Osteoblast (primary cell): ENCODE measurements around the gene ZXDC. TPM values are rescaled to one million over a fixed set of nuclear protein-coding genes. Genes with fewer than 3 reads are reported as not detected.

Experiments
- DNase-seq: peaks from one replicate; pipeline ENCODE4 v3.0.0; 2011; ENCODE audit warnings: low spot score, mixed read lengths; ENCODE audit not compliant: insufficient read length; ENCODE audit errors: missing footprints
- H2AFZ ChIP-seq: 2 replicates; pipeline ENCODE4 v1.6.0; 2011; ENCODE audit warnings: mild to moderate bottlenecking, low read length
- H3K27ac ChIP-seq: 2 replicates; pipeline ENCODE4 v1.5.1; 2011; ENCODE audit warnings: mild to moderate bottlenecking, low read depth, low read length, moderate library complexity
- H3K27me3 ChIP-seq: 2 replicates; pipeline ENCODE4 v1.6.0; 2012; ENCODE audit warnings: mild to moderate bottlenecking, control low read depth, inconsistent platforms, low read length, moderate library complexity; ENCODE audit not compliant: insufficient read depth
- H3K36me3 ChIP-seq: 2 replicates; pipeline ENCODE4 v1.5.1; 2011; ENCODE audit warnings: mild to moderate bottlenecking, low read length, control low read depth, moderate library complexity; ENCODE audit not compliant: insufficient read depth
- H3K4me1 ChIP-seq: 2 replicates; pipeline ENCODE4 v1.5.1; 2011; ENCODE audit warnings: mild to moderate bottlenecking, low read length, control low read depth, moderate library complexity; ENCODE audit not compliant: insufficient read depth
- H3K4me2 ChIP-seq: 2 replicates; pipeline ENCODE4 v1.6.0; 2011; ENCODE audit warnings: mild to moderate bottlenecking, low read length; ENCODE audit not compliant: insufficient read depth
- H3K4me3 ChIP-seq: fragments of 200-600 bp; sonication (generic); 3 replicates; pipeline ENCODE4 v1.5.1; 2012; ENCODE audit warnings: mild to moderate bottlenecking, low read length, inconsistent platforms; ENCODE audit not compliant: insufficient read depth
- H3K79me2 ChIP-seq: 2 replicates; pipeline ENCODE4 v1.6.0; 2012; ENCODE audit warnings: mild to moderate bottlenecking, low read length, control low read depth, inconsistent platforms; ENCODE audit not compliant: insufficient read depth
- H3K9me3 ChIP-seq: 2 replicates; pipeline ENCODE4 v1.5.1; 2011; ENCODE audit warnings: low read depth, low read length, control low read depth
- H4K20me1 ChIP-seq: 2 replicates; pipeline ENCODE4 v1.6.0; 2012; ENCODE audit warnings: mild to moderate bottlenecking, low read length, control low read depth; ENCODE audit not compliant: insufficient read depth
- CTCF ChIP-seq: IDR thresholded peaks from 2 replicates; pipeline ENCODE4 v1.5.1; 2011; ENCODE audit warnings: mild to moderate bottlenecking, low read depth, low read length, moderate library complexity; ENCODE audit errors: extremely low read depth
- total RNA-seq: library from RNA; depleted of rRNA; stranded (reverse); fragments of >200 nt; gene quantifications from 2 replicates; pipeline ENCODE4 v1.2.3, GENCODE V29; 2012

Gene ZXDC
- total RNA-seq, 1 donor = 27.1 TPM

- Histone ChIP-seq H3K36me3 (no peaks in the 10 kb centered on the region), H3K9me3 (no peaks in the 10 kb centered on the region), H3K27ac (no peak overlapping the region), H3K79me2 (no peaks in the 10 kb centered on the region), H3K4me1 (no peaks in the 10 kb centered on the region), H3K4me3 (no peak overlapping the region), H2AFZ (no peak overlapping the region), H3K27me3 (peaks cover 19% of the 10 kb centered on the region), H4K20me1 (no peaks in the 10 kb centered on the region), H3K4me2 (no peak overlapping the region)
- peak; percentile 41 for DNase-seq
- no peak for TF ChIP-seq CTCF
Measured at GRCh38 chr3:126421573-126422119, 54.0 kb downstream of the ZXDC start.

DNA sequence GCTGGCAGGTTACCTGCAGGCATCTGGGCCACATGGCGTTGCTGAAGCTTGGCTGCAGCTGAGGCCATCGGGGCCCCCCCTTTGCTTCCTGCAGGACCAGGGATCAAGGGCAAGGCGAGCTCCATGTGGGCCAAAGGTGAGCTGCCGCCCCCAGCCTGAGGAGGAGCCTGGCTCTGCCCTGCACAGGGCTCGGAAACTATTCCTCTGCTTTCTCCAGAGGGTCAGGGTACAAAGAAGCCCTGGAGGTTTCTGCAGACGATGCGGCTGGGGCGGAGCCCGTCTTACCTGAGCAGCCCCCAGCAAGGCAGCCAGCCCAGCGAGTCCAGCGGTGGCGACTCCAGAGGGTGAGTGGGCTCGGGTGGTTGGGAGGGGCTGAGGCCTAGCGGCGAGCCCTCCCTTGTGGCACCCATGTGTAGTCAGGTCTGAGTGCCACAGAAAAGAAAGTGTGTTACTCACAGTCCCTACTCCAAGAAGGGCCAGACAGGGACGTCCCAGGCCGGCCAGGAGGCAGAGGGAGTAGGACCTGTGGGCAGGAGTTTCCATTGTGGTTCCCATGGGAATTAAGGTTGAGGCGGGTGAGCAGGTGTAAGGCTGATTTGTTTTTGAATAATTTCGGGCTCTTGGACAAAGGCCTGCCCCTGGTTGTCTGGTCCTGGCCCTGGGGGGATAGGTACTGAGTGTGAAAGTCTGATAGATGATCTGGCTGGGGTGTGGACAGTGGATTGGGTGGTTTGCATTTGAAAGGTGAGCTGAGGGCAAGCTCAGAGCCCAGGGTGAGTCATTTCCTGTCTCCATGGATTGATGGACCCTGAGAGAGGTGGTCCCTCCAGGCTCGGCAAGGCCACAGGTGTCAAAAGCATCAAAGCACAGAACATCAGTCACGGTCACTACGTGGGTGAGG, 55.6 kb downstream of the ZXDC start:
- Histone ChIP-seq H3K9me3 (no peaks in the 10 kb centered on the region), H3K27ac (no peak overlapping the region), H3K36me3 (no peaks in the 10 kb centered on the region), H3K79me2 (no peaks in the 10 kb centered on the region), H4K20me1 (no peaks in the 10 kb centered on the region), H3K4me2 (no peak overlapping the region), H3K4me1 (no peaks in the 10 kb centered on the region), H3K4me3 (no peak overlapping the region), H2AFZ (no peak overlapping the region), H3K27me3 (peaks cover 24% of the 10 kb centered on the region)
- peak; percentile 71 for DNase-seq
- no peak for TF ChIP-seq CTCF

- Histone ChIP-seq H3K36me3 (no peaks in the 10 kb centered on the region), H3K27ac (no peak overlapping the region), H3K9me3 (no peaks in the 10 kb centered on the region), H3K4me2 (no peak overlapping the region), H3K79me2 (no peaks in the 10 kb centered on the region), H2AFZ (no peak overlapping the region), H3K4me1 (no peaks in the 10 kb centered on the region), H4K20me1 (no peaks in the 10 kb centered on the region), H3K4me3 (no peak overlapping the region), H3K27me3 (peaks cover 24% of the 10 kb centered on the region)
- no peak for TF ChIP-seq CTCF
- DNase-seq = peak; percentile 65
Measured at GRCh38 chr3:126419151-126419703, 56.5 kb downstream of the ZXDC start.

DNA sequence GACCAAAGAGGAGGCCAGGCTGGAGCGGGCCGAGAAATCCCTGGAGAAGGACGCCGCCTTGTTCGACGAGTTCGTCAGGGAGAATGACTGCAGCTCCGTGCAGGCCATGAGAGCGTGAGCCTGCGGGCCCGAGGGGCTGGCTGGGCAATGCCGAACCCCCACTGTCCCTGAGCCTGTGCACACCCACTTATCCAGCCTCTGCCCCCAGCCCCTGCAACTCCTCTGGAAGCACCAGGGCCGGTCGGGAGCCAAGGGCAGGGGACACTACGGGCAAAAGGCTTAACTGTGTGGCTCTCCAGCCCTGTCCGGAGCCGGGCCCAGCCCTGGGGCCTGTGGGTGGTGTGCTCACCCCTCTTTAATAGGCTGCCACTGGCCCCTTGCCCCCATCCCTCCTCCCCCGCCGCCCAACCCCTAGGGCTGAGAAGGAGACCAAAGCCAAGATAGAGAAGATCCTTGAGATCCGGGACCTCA, 57.0 kb downstream of the ZXDC start:
- DNase-seq = peak; percentile 31
- H3K4me3 ChIP-seq = no peak overlapping the region
- H4K20me1 ChIP-seq = no peaks in the 10 kb centered on the region
- no peaks in the 10 kb centered on the region for H3K79me2 ChIP-seq
- no peak overlapping the region for H3K4me2 ChIP-seq
- no peak for TF ChIP-seq CTCF
- H3K27ac ChIP-seq = no peak overlapping the region
- peaks cover 24% of the 10 kb centered on the region for H3K27me3 ChIP-seq
- H3K4me1 ChIP-seq = no peaks in the 10 kb centered on the region
- no peaks in the 10 kb centered on the region for H3K36me3 ChIP-seq
- no peaks in the 10 kb centered on the region for H3K9me3 ChIP-seq
- no peak overlapping the region for H2AFZ ChIP-seq
